Activated T-helper 2 cell treated with anti-CD3 and anti-CD28 coated beads, Interferon-gamma antibody, Interleukin-2, Interleukin-4, amounts not matched to agents 10 μg/mL and 5 μg/mL and 100 μg/mL, durations not matched to agents 14 hours and 24 hours and 36 hours (primary cell): ENCODE data around the gene TIMM23B. TPM values are rescaled to one million over a fixed set of nuclear protein-coding genes. Genes with fewer than 3 reads are reported as not detected.
"Not testable (repeated sequence)": the region's sequence is repeated elsewhere in the genome, so short reads cannot be mapped to it uniquely, and the experiment has no call there.

ENCODE experiments used
- DNase-seq: peaks from one replicate; pipeline ENCODE4 v3.0.0; 2021; ENCODE audit warnings: low spot score
- H3K27ac Mint-ChIP-seq: one replicate; pipeline ENCODE4 v1.8.0; 2021; ENCODE audit warnings: mixed read lengths
- H3K27me3 Mint-ChIP-seq: one replicate; pipeline ENCODE4 v1.8.0; 2021; ENCODE audit warnings: low read depth, mixed read lengths
- H3K36me3 Mint-ChIP-seq: one replicate; pipeline ENCODE4 v1.8.0; 2021; ENCODE audit warnings: low read depth, mixed read lengths
- H3K4me1 Mint-ChIP-seq: one replicate; pipeline ENCODE4 v1.8.0; 2021; ENCODE audit warnings: low read depth, mixed read lengths
- H3K4me3 Mint-ChIP-seq: one replicate; pipeline ENCODE4 v1.8.0; 2021; ENCODE audit warnings: low read depth, mild to moderate bottlenecking, moderate library complexity, mixed read lengths
- H3K9me3 Mint-ChIP-seq: one replicate; pipeline ENCODE4 v1.8.0; 2021; ENCODE audit warnings: mixed read lengths
- intact Hi-C: fragments of 100-400 bp; cut with micrococcal nuclease; formaldehyde crosslinking; loops from one replicate; pipeline ENCODE4 v1.15.1; 2023
- total RNA-seq: library from RNA; stranded (reverse); gene quantifications from 2 replicates; pipeline ENCODE4 v1.2.3, GENCODE V29; 2022

TIMM23B gene
- total RNA-seq, 1 donor from 2014 or later, result 23.5 TPM

- peak overlapping the region; percentile 90 for H3K27ac Mint-ChIP-seq
- DNase-seq, H3K27me3 Mint-ChIP-seq, intact Hi-C loops, H3K9me3 Mint-ChIP-seq: not testable (repeated sequence)
- H3K4me3 Mint-ChIP-seq, result peak overlapping the region; percentile 100
- H3K36me3 Mint-ChIP-seq, result peaks cover 19% of the 10 kb centered on the region
- H3K4me1 Mint-ChIP-seq, result peaks cover 21% of the 10 kb centered on the region
Measured at GRCh38 chr10:49942339-49942705, 469 bp downstream of the TIMM23B start.

DNA sequence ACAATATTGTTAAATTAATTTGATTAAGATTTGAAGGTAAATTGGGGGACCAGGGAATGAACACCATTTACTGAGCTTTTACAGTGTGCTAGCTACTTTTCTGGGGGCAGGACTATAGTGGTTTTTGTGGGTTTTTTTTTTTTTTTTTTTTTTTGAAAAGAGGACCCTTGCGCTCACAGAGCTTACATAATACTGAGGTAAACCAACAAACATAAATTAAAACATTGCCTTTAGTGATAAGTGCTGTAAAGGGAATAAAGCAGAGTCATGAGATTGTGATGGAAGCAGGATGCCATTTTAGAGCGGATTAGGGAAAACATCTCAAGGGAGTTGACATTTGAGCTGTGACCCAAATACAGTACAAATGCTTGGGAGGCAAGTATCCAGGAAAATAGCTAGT, 1.8 kb downstream of the TIMM23B start:
- DNase-seq, intact Hi-C loops, H3K9me3 Mint-ChIP-seq, H3K27me3 Mint-ChIP-seq: not testable (repeated sequence)
- H3K4me3 Mint-ChIP-seq, result peak overlapping the region; percentile 100
- H3K36me3 Mint-ChIP-seq, result peaks cover 24% of the 10 kb centered on the region
- peak overlapping the region; percentile 9 for H3K27ac Mint-ChIP-seq
- peaks cover 20% of the 10 kb centered on the region for H3K4me1 Mint-ChIP-seq

- H3K27ac Mint-ChIP-seq, DNase-seq, H3K9me3 Mint-ChIP-seq, H3K4me3 Mint-ChIP-seq, H3K27me3 Mint-ChIP-seq, intact Hi-C loops, H3K4me1 Mint-ChIP-seq: not testable (repeated sequence)
- H3K36me3 Mint-ChIP-seq, result peaks cover 34% of the 10 kb centered on the region
Measured at GRCh38 chr10:49948142-49948541, 6.3 kb downstream of the TIMM23B start.

- H3K4me1 Mint-ChIP-seq, H3K9me3 Mint-ChIP-seq, intact Hi-C loops, H3K27ac Mint-ChIP-seq, H3K4me3 Mint-ChIP-seq, DNase-seq, H3K27me3 Mint-ChIP-seq: not testable (repeated sequence)
- peaks cover 32% of the 10 kb centered on the region for H3K36me3 Mint-ChIP-seq
Measured at GRCh38 chr10:49948737-49949136, 6.9 kb downstream of the TIMM23B start.

DNA sequence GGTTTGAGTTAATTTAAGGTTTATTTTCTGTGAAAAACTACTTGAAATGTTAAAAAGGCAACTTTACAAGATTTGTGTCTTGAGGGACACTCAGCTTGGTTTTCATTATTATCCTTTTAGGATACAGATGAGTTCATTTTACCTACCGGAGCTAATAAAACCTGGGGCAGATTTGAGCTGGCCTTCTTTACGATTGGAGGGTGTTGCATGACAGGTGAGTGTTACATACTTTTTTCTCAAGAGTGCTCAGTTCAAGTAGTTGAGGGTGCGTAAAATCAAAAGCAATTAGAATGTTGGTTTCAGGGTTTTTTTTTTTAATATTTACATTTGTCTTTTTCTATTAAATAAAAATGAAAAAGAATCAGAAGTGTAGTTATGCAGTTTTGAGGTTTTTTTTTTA, 10.2 kb downstream of the TIMM23B start:
- H3K27ac Mint-ChIP-seq, intact Hi-C loops, H3K27me3 Mint-ChIP-seq, H3K4me1 Mint-ChIP-seq, DNase-seq, H3K9me3 Mint-ChIP-seq, H3K4me3 Mint-ChIP-seq: not testable (repeated sequence)
- peaks cover 37% of the 10 kb centered on the region for H3K36me3 Mint-ChIP-seq

DNA sequence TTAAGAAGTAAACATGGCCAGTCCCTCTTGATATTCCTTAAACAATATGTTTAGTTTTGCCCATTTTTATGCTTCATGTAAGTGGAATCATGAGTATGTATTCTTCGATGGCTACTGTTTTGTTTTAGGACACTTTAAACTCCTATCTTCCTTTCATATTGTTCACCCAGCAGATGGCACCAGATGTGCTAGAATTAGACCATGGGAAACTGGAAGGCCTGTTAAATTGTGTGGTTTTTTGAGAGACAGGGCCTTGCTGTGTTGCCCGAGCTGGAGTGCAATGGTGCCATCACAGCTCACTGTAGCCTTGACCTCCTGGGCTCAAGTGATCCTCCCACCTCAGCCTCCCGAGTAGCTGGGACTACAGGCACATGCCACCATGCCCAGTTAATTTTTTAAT, 11.3 kb downstream of the TIMM23B start:
- H3K9me3 Mint-ChIP-seq, H3K27ac Mint-ChIP-seq, DNase-seq, H3K4me1 Mint-ChIP-seq, H3K27me3 Mint-ChIP-seq, H3K4me3 Mint-ChIP-seq, intact Hi-C loops: not testable (repeated sequence)
- H3K36me3 Mint-ChIP-seq, result peaks cover 39% of the 10 kb centered on the region

GRCh38 chr10:49970331-49970857, 28.5 kb downstream of the TIMM23B start:
- H3K4me3 Mint-ChIP-seq, H3K27ac Mint-ChIP-seq, intact Hi-C loops, H3K4me1 Mint-ChIP-seq, H3K27me3 Mint-ChIP-seq, DNase-seq, H3K9me3 Mint-ChIP-seq: not testable (repeated sequence)
- H3K36me3 Mint-ChIP-seq, result peaks cover 12% of the 10 kb centered on the region

- intact Hi-C loops, H3K4me1 Mint-ChIP-seq: not testable (repeated sequence)
Measured at GRCh38 chr10:49971466-49971865, 29.6 kb downstream of the TIMM23B start.

GRCh38 chr10:49972094-49972493, 30.2 kb downstream of the TIMM23B start:
- H3K27me3 Mint-ChIP-seq, DNase-seq, H3K4me1 Mint-ChIP-seq, intact Hi-C loops, H3K9me3 Mint-ChIP-seq, H3K27ac Mint-ChIP-seq, H3K4me3 Mint-ChIP-seq: not testable (repeated sequence)
- H3K36me3 Mint-ChIP-seq, result peaks cover 13% of the 10 kb centered on the region

More at GRCh38 chr10:49971466-49971865, 29.6 kb downstream of the TIMM23B start:
- not testable (repeated sequence) for H3K9me3 Mint-ChIP-seq, H3K27me3 Mint-ChIP-seq, H3K4me3 Mint-ChIP-seq, DNase-seq, H3K27ac Mint-ChIP-seq
- H3K36me3 Mint-ChIP-seq, result peaks cover 13% of the 10 kb centered on the region

GRCh38 chr10:49977756-49978155, 35.9 kb downstream of the TIMM23B start:
- peaks cover 20% of the 10 kb centered on the region for H3K36me3 Mint-ChIP-seq
- H3K9me3 Mint-ChIP-seq, H3K27ac Mint-ChIP-seq, H3K4me1 Mint-ChIP-seq, DNase-seq, H3K27me3 Mint-ChIP-seq, H3K4me3 Mint-ChIP-seq, intact Hi-C loops: not testable (repeated sequence)

- H3K4me3 Mint-ChIP-seq, DNase-seq, H3K27me3 Mint-ChIP-seq, H3K27ac Mint-ChIP-seq, H3K4me1 Mint-ChIP-seq, intact Hi-C loops, H3K9me3 Mint-ChIP-seq: not testable (repeated sequence)
- H3K36me3 Mint-ChIP-seq, result peaks cover 12% of the 10 kb centered on the region
Measured at GRCh38 chr10:49987207-49987606, 45.4 kb downstream of the TIMM23B start.

- intact Hi-C loops, H3K4me1 Mint-ChIP-seq, H3K4me3 Mint-ChIP-seq, H3K27ac Mint-ChIP-seq, DNase-seq, H3K9me3 Mint-ChIP-seq, H3K27me3 Mint-ChIP-seq: not testable (repeated sequence)
- H3K36me3 Mint-ChIP-seq, result peaks cover 13% of the 10 kb centered on the region
Measured at GRCh38 chr10:49988376-49988775, 46.5 kb downstream of the TIMM23B start, which contains the start of gene AGAP6. Gene AGAP6, plus strand, starts transcription at chr10:49988406. Its CDS starts 310 bp downstream, at chr10:49988716.

DNA sequence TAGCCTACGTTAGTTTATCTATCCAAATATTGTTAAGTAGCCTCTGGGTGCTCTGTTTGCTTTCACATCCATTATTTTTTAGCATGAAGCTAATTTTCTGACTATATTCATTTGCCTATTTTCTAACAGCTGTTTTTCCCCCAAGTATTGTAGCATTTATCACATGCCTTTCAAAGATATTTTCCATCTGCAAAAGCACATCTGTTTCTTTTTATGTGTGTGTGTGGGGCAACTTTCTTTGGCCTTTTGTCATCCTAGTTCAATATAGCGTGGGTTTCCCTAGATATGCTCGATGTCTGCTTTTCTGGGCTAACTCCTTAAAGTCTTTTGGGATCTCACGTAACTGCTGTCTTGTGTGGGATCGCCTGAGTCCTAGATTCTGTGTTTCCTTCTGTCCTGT, 53.5 kb downstream of the TIMM23B start:
- peaks cover 15% of the 10 kb centered on the region for H3K36me3 Mint-ChIP-seq
- H3K4me1 Mint-ChIP-seq, intact Hi-C loops: not testable (repeated sequence)

DNA sequence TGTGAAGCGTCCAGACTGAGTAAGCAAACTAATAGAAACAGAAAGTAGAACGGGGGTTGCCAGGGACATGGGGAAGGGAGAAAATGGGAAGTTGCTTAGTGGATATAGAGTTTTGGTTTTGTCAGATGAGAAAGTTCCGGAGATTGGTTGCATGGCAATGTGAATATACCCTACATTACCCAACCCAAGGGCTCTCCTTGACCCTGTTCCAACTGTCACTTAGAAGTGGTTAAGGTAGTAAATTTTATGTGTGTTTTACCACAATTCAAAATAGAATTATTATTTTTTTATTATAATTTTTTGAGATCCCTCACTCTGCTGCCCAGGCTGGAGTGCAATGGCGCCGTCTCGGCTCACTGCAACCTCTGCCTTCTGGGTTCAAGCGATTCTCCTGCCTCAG, 72.2 kb downstream of the TIMM23B start:
- intact Hi-C loops, H3K36me3 Mint-ChIP-seq, H3K27me3 Mint-ChIP-seq, H3K4me3 Mint-ChIP-seq, H3K9me3 Mint-ChIP-seq, H3K27ac Mint-ChIP-seq, DNase-seq, H3K4me1 Mint-ChIP-seq: not testable (repeated sequence)

More for the DNA sequence above, 53.5 kb downstream of the TIMM23B start:
- not testable (repeated sequence) for DNase-seq, H3K27ac Mint-ChIP-seq, H3K27me3 Mint-ChIP-seq, H3K4me3 Mint-ChIP-seq, H3K9me3 Mint-ChIP-seq
